ENCODE measurements around the gene NINJ2. TPM values are rescaled to one million over a fixed set of nuclear protein-coding genes. Genes with fewer than 3 reads are reported as not detected.

Gene NINJ2
- total and polyA plus RNA-seq, 10 of the 15 experiments (the other 5 are each of a cell fraction or from before 2014, with no cell fraction given): 8.9 to 51.6 (median 21.3) TPM

DNA sequence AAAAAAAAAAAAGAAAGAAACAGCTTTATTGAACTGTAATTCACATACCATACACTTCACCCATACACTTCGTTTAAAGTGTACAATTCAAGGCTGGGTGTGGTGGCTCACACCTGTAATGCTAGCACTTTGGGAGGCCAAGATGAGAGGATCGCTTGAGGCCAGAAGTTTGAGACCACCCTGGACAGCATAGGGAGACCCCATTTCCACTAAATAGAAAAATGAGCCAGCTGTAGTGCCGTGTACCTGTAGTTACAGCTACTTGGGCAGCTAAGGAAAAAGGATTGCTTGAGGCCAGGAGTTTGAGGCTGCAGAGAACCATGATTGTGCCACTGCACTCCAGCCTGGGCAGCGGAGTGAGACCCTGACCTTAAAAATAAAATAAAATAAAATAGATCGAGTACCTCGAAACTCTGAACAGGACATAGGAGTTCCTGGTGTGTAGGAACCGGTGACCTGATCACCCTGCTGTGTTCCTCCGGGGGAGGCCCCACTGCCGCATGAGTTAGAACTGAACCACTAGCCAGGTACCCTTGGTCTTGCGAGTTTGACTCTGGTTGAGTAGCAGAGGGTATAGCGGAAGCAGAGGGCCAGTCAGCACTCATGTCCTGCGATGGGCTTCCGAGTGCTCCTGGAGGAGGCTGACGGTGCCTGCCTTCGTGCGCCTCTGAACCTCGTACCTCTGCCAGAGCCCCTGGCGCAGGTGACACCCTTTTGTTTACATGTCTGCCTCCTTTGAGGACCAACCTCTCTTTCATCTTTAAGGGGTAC lies 123.5 kb downstream of the NINJ2 start (continued):
- TF ChIP-seq, protein P1, sequence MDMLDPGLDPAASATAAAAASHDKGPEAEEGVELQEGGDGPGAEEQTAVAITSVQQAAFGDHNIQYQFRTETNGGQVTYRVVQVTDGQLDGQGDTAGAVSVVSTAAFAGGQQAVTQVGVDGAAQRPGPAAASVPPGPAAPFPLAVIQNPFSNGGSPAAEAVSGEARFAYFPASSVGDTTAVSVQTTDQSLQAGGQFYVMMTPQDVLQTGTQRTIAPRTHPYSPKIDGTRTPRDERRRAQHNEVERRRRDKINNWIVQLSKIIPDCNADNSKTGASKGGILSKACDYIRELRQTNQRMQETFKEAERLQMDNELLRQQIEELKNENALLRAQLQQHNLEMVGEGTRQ (IDR thresholded peaks at IDR 0.05; ENCODE audit: borderline replicate concordance, low read depth, low read length): no peak
- TF ChIP-seq, protein P2, sequence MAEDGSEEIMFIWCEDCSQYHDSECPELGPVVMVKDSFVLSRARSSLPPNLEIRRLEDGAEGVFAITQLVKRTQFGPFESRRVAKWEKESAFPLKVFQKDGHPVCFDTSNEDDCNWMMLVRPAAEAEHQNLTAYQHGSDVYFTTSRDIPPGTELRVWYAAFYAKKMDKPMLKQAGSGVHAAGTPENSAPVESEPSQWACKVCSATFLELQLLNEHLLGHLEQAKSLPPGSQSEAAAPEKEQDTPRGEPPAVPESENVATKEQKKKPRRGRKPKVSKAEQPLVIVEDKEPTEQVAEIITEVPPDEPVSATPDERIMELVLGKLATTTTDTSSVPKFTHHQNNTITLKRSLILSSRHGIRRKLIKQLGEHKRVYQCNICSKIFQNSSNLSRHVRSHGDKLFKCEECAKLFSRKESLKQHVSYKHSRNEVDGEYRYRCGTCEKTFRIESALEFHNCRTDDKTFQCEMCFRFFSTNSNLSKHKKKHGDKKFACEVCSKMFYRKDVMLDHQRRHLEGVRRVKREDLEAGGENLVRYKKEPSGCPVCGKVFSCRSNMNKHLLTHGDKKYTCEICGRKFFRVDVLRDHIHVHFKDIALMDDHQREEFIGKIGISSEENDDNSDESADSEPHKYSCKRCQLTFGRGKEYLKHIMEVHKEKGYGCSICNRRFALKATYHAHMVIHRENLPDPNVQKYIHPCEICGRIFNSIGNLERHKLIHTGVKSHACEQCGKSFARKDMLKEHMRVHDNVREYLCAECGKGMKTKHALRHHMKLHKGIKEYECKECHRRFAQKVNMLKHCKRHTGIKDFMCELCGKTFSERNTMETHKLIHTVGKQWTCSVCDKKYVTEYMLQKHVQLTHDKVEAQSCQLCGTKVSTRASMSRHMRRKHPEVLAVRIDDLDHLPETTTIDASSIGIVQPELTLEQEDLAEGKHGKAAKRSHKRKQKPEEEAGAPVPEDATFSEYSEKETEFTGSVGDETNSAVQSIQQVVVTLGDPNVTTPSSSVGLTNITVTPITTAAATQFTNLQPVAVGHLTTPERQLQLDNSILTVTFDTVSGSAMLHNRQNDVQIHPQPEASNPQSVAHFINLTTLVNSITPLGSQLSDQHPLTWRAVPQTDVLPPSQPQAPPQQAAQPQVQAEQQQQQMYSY (CRISPR knock-in tag; IDR thresholded peaks at IDR 0.05): no peak
- TF ChIP-seq, protein P3, sequence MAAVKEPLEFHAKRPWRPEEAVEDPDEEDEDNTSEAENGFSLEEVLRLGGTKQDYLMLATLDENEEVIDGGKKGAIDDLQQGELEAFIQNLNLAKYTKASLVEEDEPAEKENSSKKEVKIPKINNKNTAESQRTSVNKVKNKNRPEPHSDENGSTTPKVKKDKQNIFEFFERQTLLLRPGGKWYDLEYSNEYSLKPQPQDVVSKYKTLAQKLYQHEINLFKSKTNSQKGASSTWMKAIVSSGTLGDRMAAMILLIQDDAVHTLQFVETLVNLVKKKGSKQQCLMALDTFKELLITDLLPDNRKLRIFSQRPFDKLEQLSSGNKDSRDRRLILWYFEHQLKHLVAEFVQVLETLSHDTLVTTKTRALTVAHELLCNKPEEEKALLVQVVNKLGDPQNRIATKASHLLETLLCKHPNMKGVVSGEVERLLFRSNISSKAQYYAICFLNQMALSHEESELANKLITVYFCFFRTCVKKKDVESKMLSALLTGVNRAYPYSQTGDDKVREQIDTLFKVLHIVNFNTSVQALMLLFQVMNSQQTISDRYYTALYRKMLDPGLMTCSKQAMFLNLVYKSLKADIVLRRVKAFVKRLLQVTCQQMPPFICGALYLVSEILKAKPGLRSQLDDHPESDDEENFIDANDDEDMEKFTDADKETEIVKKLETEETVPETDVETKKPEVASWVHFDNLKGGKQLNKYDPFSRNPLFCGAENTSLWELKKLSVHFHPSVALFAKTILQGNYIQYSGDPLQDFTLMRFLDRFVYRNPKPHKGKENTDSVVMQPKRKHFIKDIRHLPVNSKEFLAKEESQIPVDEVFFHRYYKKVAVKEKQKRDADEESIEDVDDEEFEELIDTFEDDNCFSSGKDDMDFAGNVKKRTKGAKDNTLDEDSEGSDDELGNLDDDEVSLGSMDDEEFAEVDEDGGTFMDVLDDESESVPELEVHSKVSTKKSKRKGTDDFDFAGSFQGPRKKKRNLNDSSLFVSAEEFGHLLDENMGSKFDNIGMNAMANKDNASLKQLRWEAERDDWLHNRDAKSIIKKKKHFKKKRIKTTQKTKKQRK (IDR thresholded peaks at IDR 0.05; ENCODE audit: low read depth, low read length): no peak
- no peak for TF ChIP-seq DPF2 (IDR thresholded peaks at IDR 0.05)

Data from GM12878 (cell line).